Middle frontal gyrus (tissue), 1 donor: Measurements from ENCODE around the gene SLC8B1.
A peak's percentile ranks its signal among the peaks of the same experiment; 100 is the strongest.

Source experiments
- DNase-seq: peaks from one replicate; pipeline ENCODE4 v3.0.0-alpha.2; 2015; ENCODE audit warnings: low spot score; ENCODE audit errors: extremely low spot score

The SLC8B1 gene

GRCh38 chr12:113334786-113335539, at the start of gene SLC8B1:
Gene SLC8B1, minus strand, starts transcription at chr12:113335109. Its CDS starts 2,231 bp downstream, at chr12:113332878.
- peak; percentile 72 for DNase-seq

DNA sequence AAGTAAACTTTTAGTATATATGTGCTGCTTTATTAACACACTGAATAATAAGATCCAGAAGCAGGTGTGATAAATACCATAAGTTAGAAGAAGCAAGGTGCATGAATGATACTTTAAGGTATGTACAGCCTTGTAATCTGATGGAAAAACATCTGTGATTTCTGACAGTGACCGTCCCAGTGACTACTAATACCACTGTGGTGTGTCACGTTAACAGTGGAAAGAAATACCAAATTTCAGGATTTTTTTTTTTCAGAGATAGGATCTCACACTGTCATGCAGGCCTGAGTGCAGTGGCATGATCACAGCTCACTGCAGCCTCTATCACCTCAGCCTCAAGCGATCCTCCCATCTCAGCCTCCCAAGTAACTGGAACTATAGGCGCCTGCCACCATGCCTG, 47.3 kb upstream of the SLC8B1 start:
- DNase-seq = no peak

GRCh38 chr12:113381220-113381619, 46.3 kb upstream of the SLC8B1 start:
- no peak for DNase-seq

- no peak for DNase-seq
Observed at GRCh38 chr12:113378291-113378690, 43.4 kb upstream of the SLC8B1 start.

- no peak for DNase-seq
Observed at GRCh38 chr12:113374823-113375428, 40.0 kb upstream of the SLC8B1 start.

GRCh38 chr12:113373969-113374368, 39.1 kb upstream of the SLC8B1 start:
- no peak for DNase-seq

- DNase-seq = no peak
Observed at GRCh38 chr12:113373440-113373839, 38.5 kb upstream of the SLC8B1 start.

- no peak for DNase-seq
Observed at GRCh38 chr12:113372371-113372770, 37.5 kb upstream of the SLC8B1 start.

- DNase-seq = no peak
Observed at GRCh38 chr12:113371808-113372207, 36.9 kb upstream of the SLC8B1 start.

DNA sequence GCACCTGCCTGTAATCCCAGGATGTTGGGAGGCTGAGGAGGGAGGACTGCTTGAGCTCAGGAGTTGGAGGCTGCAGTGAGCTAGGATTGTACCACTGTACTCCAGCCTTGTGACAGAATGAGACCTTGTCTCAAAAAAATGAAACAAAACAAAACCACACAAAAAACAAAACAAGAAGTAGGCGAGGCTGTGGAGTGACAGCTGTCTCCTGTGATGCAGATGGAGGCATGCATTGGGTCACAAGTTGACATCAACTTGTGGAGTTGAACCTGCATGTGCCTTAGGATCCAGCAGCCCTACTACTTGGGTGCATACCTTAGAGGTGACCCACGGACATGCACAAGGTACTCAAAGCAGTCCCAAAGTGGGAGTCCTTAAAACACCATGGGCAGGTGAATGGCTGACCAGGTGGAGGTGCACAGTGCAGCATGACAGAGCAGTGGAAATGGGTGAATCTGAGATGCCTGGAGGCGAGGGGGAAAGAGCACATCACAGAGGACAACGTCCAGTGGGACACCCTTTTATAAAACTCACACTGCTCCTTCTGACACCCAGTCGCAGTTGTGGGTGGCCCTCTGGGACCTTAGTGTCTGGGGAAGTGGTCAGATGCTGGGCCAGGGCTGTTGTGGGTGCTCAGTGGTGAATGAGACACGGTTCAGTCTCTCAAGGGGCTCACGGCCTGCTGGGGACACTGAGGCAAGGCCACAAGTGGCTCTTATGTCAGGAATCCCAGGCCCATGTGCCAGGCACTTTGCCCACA, 36.2 kb upstream of the SLC8B1 start:
- DNase-seq = no peak

DNA sequence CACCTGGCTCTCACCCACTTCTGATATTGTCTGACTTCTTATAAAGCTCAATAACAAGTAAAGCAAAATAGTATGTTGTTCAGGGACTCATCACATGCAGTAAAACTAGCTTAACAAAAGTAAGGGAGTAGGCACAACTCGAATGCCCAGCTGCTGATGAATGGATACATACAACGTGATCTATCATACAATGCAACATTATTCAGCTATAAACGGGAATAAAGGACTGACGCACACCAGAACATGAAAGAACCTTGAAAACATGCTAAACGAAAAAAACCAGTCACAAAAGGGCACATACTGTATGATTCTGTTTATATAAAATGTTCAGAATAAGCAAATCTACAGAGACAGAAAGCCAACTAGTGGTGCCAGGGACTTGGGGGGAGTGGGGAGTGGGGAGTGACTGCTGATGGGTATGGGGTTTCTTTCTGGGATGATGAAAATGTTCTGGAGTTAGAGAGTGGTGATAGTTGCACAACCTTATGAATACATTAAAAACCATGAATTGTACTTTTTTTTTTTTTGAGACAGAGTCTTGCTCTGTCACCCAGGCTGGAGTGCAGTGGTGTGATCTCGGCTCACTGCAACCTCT, 34.6 kb upstream of the SLC8B1 start:
- no peak for DNase-seq

DNA sequence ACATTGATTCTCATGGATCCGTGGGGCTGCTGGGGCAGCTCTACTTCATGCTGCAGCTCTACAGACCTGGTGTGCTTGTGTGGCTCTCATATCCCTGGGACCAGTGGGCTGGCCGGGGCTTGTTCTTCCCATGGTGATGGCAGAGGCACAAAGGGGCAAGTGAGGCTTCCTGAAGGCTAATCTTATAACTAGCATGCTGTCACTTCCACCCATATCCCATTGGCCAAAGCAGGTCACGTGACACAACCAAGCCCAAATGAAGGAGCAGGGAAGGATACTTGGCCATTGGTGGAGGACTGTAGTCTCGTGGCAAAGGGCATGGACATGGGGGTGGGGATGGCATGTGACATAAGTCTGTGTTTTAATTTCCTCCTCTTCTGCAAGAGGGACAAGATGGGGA, 33.4 kb upstream of the SLC8B1 start:
- no peak for DNase-seq

- DNase-seq = no peak
Observed at GRCh38 chr12:113366827-113367226, 31.9 kb upstream of the SLC8B1 start.

DNA sequence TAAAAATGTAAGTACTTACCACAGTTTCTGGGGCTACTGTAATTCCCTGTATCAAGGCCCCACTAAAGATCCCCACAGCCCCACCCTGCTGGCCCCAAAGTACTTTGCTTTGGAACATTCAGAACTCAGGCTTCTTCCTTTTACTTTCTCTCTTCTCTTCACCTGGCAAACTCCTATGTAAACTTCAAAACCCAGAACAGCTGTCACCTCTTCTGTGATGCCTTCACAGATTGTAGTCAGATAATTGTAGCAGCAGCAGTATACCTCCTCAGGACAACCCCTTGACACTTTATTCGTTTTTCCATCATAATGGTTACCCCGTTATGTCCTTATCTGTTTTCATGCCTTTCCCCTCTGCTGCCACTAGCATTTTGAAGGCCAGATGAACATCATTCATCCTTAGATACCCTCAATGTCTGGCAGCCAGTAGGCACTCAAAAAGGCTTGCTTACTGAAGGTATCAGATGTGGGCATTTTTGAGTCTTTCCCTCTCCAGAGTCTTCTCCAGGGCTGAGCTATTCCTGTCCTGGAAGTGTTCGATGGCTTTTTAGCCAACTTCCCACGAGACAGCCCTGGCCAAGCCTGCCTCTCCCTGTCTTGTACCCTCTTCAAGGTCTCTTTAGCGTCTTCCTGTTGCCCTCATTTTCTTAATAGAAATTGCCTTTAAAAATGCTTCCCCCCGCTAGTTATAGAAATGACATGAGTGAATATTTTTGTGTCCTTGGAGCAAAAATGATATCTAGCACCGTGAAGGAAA, 30.9 kb upstream of the SLC8B1 start:
- DNase-seq = no peak

DNA sequence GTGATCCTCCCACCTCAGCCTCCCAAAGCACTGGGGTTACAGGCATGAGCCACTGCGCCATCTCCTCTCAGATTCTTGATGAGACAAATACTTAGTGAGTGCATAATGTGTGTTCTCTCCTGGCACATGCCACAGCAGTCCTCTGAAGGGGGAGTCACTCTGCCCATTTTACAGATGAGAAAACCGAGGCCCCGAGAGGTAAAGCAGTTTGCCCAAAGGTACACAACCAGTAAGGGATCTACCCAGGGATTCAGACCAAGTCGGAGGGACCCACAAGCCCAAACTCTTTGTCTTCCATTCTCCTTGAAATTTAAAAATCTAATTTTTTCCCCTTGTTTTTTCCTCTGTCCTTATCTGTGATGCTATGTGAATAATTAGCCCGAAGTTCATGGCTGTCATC, 29.8 kb upstream of the SLC8B1 start:
- no peak for DNase-seq

- DNase-seq = no peak
Observed at GRCh38 chr12:113361574-113362370, 26.9 kb upstream of the SLC8B1 start.

DNA sequence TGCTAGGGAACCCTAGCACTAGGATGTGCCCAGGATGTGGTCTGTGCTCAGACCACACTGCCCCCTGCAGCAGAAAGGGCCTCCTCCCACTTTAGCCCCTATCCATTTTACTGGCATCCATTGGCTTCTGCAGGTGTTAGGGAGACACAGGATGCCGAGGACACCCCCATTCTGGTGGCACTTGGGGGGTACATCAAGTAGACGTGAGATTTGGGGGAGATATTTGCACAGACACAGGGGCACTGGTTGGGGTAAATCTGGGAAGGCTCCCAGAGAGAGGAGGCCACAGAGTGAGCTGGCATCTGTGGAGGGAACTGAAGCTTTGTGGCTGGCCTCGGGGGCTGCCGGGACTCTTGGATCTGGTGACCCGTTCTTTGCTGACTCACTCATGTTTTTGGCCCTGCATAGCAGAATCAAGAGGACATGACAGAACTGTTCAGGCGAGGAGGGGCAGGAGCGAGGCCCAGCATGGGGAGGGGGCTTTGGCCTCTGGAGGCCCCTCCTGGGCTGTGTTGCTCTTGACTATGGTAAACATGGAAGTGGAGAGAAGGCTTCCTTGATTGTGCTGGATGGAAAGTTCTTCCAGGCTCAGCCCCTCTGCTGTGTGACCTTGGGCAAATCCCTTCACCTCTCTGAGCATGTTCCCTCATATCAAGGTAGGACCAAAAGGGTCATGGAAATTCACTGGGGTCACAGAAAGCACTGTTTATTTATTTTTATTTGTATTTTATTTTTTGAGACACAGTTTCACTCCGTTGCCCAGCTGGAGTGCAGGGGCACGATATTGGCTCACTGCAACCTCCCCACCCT, 25.2 kb upstream of the SLC8B1 start:
- DNase-seq = no peak

- peak; percentile 65 for DNase-seq
Observed at GRCh38 chr12:113359133-113359938, 24.4 kb upstream of the SLC8B1 start.
